HG02981 (cell line): ENCODE results near the gene RNF25.

ENCODE experiments used
- ATAC-seq: cut with Tn5 transposase; IDR thresholded peaks from one replicate; pipeline ENCODE4 v1.9.1; 2021; ENCODE audit warnings: mild to moderate bottlenecking, moderate library complexity; ENCODE audit not compliant: unreplicated experiment

Gene RNF25

GRCh38 chr2:218631837-218632236, 40.0 kb downstream of the RNF25 start:
- ATAC-seq = no peak

- ATAC-seq = no peak
Measured at GRCh38 chr2:218627939-218628338, 43.9 kb downstream of the RNF25 start.

- ATAC-seq = no peak
Measured at GRCh38 chr2:218626369-218626768, 45.4 kb downstream of the RNF25 start.

GRCh38 chr2:218623366-218623705, 48.5 kb downstream of the RNF25 start:
- no peak for ATAC-seq

GRCh38 chr2:218622606-218623365, 49.0 kb downstream of the RNF25 start:
- ATAC-seq = no peak

GRCh38 chr2:218621007-218621406, 50.8 kb downstream of the RNF25 start:
- no peak for ATAC-seq

GRCh38 chr2:218618102-218618860, 53.5 kb downstream of the RNF25 start:
- no peak for ATAC-seq

GRCh38 chr2:218615868-218616315, 55.9 kb downstream of the RNF25 start:
- no peak for ATAC-seq
